Panc1 (cell line): ENCODE data around the gene INKA1. TPM values are rescaled to one million over a fixed set of nuclear protein-coding genes. Genes with fewer than 3 reads are reported as not detected.
"Not testable (repeated sequence)": the region's sequence is repeated elsewhere in the genome, so short reads cannot be mapped to it uniquely, and the experiment has no call there.

Experiments used
- ATAC-seq: fragments of 200-7000 bp; cut with Tn5 transposase; 2 replicates; pipeline ENCODE4 v1.9.1; 2020; ENCODE audit warnings: mild to moderate bottlenecking, moderate library complexity
- BruUV-seq: library from RNA; stranded (reverse); fragments of 400-500 nt; replicated peaks from 2 replicates; lab custom pipeline; 2021; lab: Mats Ljungman, UMichigan
- CTCF ChIA-PET: fragments of 300-600 bp; sonication (Branson Sonifier 250); formaldehyde crosslinking; loops from one replicate; lab custom pipeline; 2022; ENCODE audit warnings: antibody characterized with exemption; lab: Charles Lee
- POLR2A ChIA-PET: fragments of 300-600 bp; sonication (Branson Sonifier 250); formaldehyde crosslinking; loops from one replicate; lab custom pipeline; 2022; ENCODE audit warnings: antibody characterized with exemption; lab: Charles Lee
- DNase-seq: peaks from one replicate; pipeline ENCODE4 v3.0.0-alpha.2; 2010; ENCODE audit warnings: low read depth, low spot score
- H3K27ac ChIP-seq: 2 replicates; pipeline ENCODE4 v1.5.1; 2011; ENCODE audit warnings: mild to moderate bottlenecking, low read length, inconsistent platforms
- H3K27me3 ChIP-seq: fragments of 200-500 bp; sonication (Bioruptor generic); 2 replicates; pipeline ENCODE4 v1.6.0; 2014; ENCODE audit warnings: low read length, inconsistent platforms; ENCODE audit not compliant: control insufficient read depth, insufficient read depth
- H3K36me3 ChIP-seq: fragments of 200-500 bp; sonication (Bioruptor generic); 2 replicates; pipeline ENCODE4 v1.5.1; 2014; ENCODE audit warnings: inconsistent platforms, mild to moderate bottlenecking, low read length, moderate library complexity; ENCODE audit not compliant: control insufficient read depth, insufficient read depth
- H3K4me1 ChIP-seq: 2 replicates; pipeline ENCODE4 v1.5.1; 2011; ENCODE audit warnings: inconsistent platforms, mild to moderate bottlenecking, low read length, moderate library complexity; ENCODE audit not compliant: control insufficient read depth, insufficient read depth
- H3K4me3 ChIP-seq, 2 experiments: 2 replicates each; pipeline ENCODE4 v1.5.1; 2011 to 2012; ENCODE audit warnings: low read depth in 2 of 2, low read length in 2 of 2, mild to moderate bottlenecking in 2 of 2, inconsistent platforms in 1 of 2, moderate library complexity in 1 of 2
- H3K9me3 ChIP-seq: fragments of 200-500 bp; sonication (Bioruptor generic); 2 replicates; pipeline ENCODE4 v1.5.1; 2014; ENCODE audit warnings: low read depth, mild to moderate bottlenecking, inconsistent platforms, low read length, moderate library complexity; ENCODE audit not compliant: control insufficient read depth, insufficient read depth
- CTCF ChIP-seq: fragments of 450-650 bp; IDR thresholded peaks from 2 replicates; pipeline ENCODE4 v1.5.1; 2017; ENCODE audit warnings: mild to moderate bottlenecking
- POLR2AphosphoS5 ChIP-seq: IDR thresholded peaks from 2 replicates; pipeline ENCODE4 v1.6.1; 2012; ENCODE audit warnings: mild to moderate bottlenecking, low read depth, low read length, moderate library complexity
- REST ChIP-seq, 2 experiments: IDR thresholded peaks; 2 replicates each; pipeline ENCODE4 v1.6.1; 2011 to 2012; ENCODE audit warnings: low read depth in 2 of 2, control low read depth in 1 of 2, low read length in 1 of 2, mild to moderate bottlenecking in 1 of 2, moderate library complexity in 1 of 2; ENCODE audit not compliant: insufficient read depth in 1 of 2
- SIN3A ChIP-seq: IDR thresholded peaks from 2 replicates; pipeline ENCODE4 v1.6.1; 2012; ENCODE audit warnings: low read depth, mild to moderate bottlenecking, low read length, moderate library complexity, borderline replicate concordance; ENCODE audit not compliant: insufficient read depth
- in situ Hi-C: cut with HindIII; loops from 2 replicates; pipeline ENCODE4 v1.10.0; 2016; ENCODE audit warnings: low sequenced_read_pairs, low pct_unique_long_range_greater_than_20kb
- intact Hi-C: fragments of 100-400 bp; cut with micrococcal nuclease; formaldehyde crosslinking; loops from one replicate; pipeline ENCODE4 v1.10.0; 2022; ENCODE audit not compliant: unreplicated experiment
- total RNA-seq: library from RNA; stranded (reverse); gene quantifications from one replicate; pipeline ENCODE4 v1.2.1, GENCODE V29; 2021; ENCODE audit not compliant: unreplicated experiment

Gene INKA1
- total RNA-seq, 1 experiment from 2014 or later = 2.2 TPM

GRCh38 chr3:49779358-49780079, 23.5 kb upstream of the INKA1 start:
- H3K27me3 ChIP-seq = no peaks in the 10 kb centered on the region
- TF ChIP-seq SIN3A (no peak), CTCF (no peak), REST (IDR thresholded peaks at IDR 0.05; ENCODE audit: insufficient read depth in 1 of 2, low read depth in 2 of 2, low read length in 1 of 2) (no peak)
- TSS peak; percentile 51 for BruUV-seq
- no peak overlapping the region for H3K4me3 ChIP-seq
- in situ Hi-C loops = no loop called here
- ChIA-PET CTCF (no interaction called here), POLR2A (interaction anchor here (0.6 to 0.7 kb wide), 2 partner anchors 22 to 233 kb away, joined by 4 to 9 read pairs; no protein-coding TSS in a partner anchor)
- DNase-seq (no peak), ATAC-seq (no peak)
- H3K36me3 ChIP-seq = no peaks in the 10 kb centered on the region
- no peak overlapping the region for H3K27ac ChIP-seq
- H3K9me3 ChIP-seq = no peaks in the 10 kb centered on the region
- no peaks in the 10 kb centered on the region for H3K4me1 ChIP-seq
- intact Hi-C loops = no loop called here

GRCh38 chr3:49780080-49780974, 22.7 kb upstream of the INKA1 start:
- H3K27me3 ChIP-seq = no peaks in the 10 kb centered on the region
- no peaks in the 10 kb centered on the region for H3K36me3 ChIP-seq
- ATAC-seq (no peak), DNase-seq (no peak)
- no peak overlapping the region for H3K4me3 ChIP-seq
- TF ChIP-seq POLR2AphosphoS5 (no peak), SIN3A (no peak)
- no peak overlapping the region for H3K27ac ChIP-seq
- intact Hi-C loops (no loop called here), in situ Hi-C loops (no loop called here)
- no peaks in the 10 kb centered on the region for H3K9me3 ChIP-seq
- ChIA-PET CTCF (no interaction called here), POLR2A (interaction anchor here (0.6 to 0.7 kb wide), 2 partner anchors 23 to 234 kb away, joined by 4 to 9 read pairs; no protein-coding TSS in a partner anchor)
- BruUV-seq = no TSS peak
- H3K4me1 ChIP-seq = peaks cover 1% of the 10 kb centered on the region

DNA sequence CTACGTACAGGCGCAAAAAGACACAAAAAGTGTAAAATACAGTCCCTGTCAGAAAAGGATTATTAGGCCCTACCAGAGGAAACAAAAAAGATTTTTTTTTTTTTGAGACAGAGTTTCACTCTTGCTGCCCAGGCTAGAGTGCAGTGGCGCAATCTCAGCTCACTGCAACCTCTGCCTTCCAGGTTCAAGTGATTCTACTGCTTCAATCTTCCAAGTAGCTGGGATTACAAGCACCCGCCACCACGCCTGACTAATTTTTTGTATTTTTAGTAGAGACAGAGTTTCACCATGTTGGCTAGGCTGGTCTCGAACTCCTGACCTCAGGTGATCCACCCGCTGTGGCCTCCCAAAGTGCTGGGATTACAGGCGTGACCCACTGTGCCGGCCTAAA, 22.1 kb upstream of the INKA1 start:
- intact Hi-C loops, ATAC-seq, H3K27me3 ChIP-seq, in situ Hi-C loops, POLR2A ChIA-PET, DNase-seq, H3K4me3 ChIP-seq, H3K27ac ChIP-seq, H3K9me3 ChIP-seq, CTCF ChIA-PET, H3K36me3 ChIP-seq, H3K4me1 ChIP-seq, BruUV-seq: not testable (repeated sequence)
